Hematopoietic multipotent progenitor cell treated with erythropoietin and hydrocortisone succinate and interleukin-3 and kit ligand, for 15 days (in vitro differentiated cells): ENCODE results near the gene TXN2.
"Not testable (repeated sequence)": the region's sequence is repeated elsewhere in the genome, so short reads cannot be mapped to it uniquely, and the experiment has no call there.

Experiments used
- DNase-seq: peaks from one replicate; pipeline ENCODE4 v3.0.0-alpha.2; 2015; ENCODE audit warnings: low spot score

Gene TXN2, protein sequence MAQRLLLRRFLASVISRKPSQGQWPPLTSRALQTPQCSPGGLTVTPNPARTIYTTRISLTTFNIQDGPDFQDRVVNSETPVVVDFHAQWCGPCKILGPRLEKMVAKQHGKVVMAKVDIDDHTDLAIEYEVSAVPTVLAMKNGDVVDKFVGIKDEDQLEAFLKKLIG

GRCh38 chr22:36481393-36482168 lies at the start of gene TXN2:
Gene TXN2 (minus strand): TSS chr22:36481640. CDS start chr22:36480837, 803 bp downstream.
- DNase-seq: peak; percentile 97

DNA sequence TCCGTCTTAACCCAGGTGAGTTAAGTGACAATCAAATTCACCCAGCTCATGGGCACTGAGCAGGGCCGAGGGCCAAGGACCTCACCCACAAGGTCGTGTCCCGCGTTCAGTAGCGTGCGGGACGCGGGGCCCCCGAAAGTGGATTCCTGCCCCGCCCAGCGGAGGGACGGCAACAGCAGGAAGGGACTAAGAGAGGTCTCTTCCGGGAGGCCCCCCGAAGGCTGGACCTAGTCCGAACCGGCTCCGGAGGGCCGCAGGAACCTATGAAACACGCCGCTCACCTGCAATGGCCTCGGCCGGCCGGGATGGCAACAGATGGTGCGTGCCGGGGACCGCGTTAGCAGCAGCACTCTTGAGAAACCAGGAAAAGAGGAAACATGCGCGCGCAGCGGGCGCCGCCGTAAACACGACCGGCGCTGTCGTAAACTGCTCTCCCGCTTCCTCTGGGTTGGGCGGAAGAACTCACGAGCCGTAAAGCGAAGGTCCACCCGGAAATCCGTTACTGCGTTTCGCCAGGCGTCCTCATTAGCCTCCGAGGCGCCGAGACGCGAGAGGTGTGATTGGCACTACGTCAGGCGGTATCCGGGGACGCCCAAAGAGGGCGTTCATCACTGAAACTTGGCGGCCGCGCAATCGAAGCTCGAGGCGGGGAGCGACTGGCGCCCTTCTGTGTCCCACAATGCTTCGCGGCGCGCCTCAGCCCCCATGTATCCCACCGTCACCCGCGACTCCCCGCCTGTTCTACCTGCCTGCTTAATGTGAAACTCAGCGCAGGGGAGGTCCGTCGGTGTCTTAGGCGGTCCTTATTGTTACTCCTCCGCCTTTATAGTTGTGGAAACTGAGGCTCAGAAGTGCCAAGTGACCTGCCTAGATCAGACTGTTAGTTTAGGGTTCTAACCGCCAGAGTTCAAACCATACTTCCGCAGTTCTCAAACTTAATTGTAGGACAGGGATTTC lies 47.6 kb upstream of the TXN2 start, which contains the start of gene EIF3D:
EIF3D (minus strand) TSS at position 372 of the 957 bp plus-strand sequence. CDS start 3,045 bp downstream, outside the sequence.
- peak; percentile 99 for DNase-seq

- peak; percentile 10 for DNase-seq
Measured at GRCh38 chr22:36528341-36528740, 46.9 kb upstream of the TXN2 start.

GRCh38 chr22:36522662-36523061 lies 41.2 kb upstream of the TXN2 start:
- no peak for DNase-seq

GRCh38 chr22:36520423-36520822 lies 39.0 kb upstream of the TXN2 start:
- DNase-seq: no peak

- DNase-seq: not testable (repeated sequence)
Measured at GRCh38 chr22:36519906-36520305, 38.5 kb upstream of the TXN2 start.

DNA sequence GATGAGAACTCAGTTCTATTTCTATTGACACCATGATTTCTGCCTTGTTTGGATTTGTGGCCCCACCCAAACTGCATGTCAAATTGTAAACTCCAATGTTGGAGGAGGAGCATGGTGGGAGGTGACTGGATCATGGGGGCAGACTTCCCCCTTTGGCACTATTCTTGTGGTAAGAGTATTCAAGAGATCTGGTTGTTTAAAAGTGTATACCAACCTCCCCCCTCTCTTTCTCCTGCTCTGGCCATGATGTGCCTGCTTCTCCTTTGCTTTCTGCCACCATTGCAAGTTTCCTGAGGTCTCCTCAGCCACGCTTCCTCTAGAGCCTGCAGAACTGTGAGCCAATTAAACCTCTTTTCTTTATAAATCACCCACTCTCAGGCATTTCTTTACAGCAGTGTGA lies 33.3 kb upstream of the TXN2 start:
- no peak for DNase-seq

DNA sequence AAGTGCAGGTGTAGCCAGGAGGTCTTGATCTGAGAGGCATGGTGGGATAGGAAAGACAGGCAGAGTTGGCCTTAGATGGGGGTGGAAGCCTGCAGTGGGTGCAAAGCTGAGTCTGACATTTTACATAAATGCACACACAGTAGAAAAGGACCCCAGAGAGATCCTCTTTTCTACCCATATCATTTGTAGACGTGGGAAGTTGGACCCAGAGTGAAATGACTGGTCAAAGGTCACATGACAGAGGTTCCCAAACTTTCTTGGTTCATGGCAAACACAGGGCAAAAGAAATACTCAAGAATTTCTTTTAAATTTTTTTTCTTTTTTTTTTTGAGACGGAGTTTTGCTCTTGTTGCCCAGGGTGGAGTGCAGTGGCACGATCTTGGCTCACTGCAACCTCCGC lies 31.6 kb upstream of the TXN2 start:
- no peak for DNase-seq

GRCh38 chr22:36512333-36512732 lies 30.9 kb upstream of the TXN2 start:
- no peak for DNase-seq

GRCh38 chr22:36510966-36511881 lies 29.8 kb upstream of the TXN2 start:
- peak; percentile 46 for DNase-seq

GRCh38 chr22:36510384-36510783 lies 28.9 kb upstream of the TXN2 start:
- no peak for DNase-seq

DNA sequence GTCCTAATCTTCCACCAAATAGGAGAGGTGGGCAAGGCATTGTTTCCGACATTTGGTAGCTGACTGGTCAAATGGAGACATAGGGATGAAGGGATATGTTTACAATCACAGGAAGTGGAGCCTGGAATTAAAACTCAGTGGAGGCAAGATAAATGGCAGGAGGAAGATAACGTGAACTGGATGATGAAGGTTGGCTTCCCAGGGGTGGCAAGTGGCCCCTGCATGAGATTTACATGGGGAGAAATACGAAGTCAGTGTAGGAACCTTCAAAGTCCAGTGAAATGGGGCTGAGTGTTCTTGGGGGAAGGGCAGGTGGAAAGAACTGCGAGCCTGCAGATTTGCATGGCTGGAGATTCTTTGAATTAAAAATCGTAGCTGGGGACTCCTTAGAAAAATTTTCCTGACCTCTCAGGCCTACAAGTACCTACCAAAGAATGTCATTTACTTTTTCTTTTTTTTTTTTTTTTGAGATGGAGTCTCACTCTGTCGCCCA lies 26.1 kb upstream of the TXN2 start:
- no peak for DNase-seq

DNA sequence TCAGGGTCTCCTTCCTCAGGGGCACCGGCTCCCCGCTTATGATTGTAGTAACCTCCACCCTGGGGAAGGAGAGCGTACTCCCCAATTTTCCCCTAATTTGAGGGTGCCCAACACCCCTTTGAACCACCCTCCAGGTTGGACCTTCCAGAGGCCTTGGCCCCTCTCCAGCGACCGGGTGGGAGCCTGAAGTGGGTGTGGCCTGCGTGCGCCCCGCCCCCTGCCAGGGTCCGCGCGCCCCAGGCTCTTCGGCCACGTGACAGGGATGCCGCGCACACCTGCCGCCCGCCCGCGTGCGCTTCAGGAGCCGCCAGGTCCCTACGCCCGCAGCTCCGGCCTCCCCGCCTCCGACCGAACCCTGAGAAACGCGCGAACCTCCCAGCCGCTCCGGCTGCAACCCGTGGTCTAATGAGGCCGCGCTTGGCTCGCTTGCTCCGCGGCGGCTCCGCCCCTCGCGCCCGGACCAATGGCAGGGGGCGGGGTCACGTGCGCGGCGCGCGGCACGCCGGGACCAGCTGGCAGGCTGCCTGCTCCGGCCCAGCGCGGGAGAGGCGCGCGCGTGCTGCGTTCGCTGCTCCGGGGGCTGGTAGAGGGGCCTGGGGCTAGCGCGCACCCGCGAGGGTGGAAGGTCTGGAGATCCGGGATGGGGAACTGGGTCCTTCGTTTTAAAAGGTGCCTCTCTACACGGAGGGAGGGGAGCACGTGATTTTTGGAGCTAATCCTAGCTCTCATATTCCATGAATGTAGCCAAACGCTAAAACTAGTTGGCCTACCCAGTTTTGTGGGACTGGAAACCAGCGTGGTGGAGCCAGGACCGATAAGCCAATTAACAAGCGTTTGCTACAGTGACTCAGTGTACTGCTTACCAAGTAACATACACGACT lies 25.4 kb upstream of the TXN2 start, which contains the start of gene FOXRED2:
FOXRED2 (minus strand) TSS at position 404 of the 881 bp plus-strand sequence. CDS start 618 bp downstream, outside the sequence.
- DNase-seq: peak; percentile 92

DNA sequence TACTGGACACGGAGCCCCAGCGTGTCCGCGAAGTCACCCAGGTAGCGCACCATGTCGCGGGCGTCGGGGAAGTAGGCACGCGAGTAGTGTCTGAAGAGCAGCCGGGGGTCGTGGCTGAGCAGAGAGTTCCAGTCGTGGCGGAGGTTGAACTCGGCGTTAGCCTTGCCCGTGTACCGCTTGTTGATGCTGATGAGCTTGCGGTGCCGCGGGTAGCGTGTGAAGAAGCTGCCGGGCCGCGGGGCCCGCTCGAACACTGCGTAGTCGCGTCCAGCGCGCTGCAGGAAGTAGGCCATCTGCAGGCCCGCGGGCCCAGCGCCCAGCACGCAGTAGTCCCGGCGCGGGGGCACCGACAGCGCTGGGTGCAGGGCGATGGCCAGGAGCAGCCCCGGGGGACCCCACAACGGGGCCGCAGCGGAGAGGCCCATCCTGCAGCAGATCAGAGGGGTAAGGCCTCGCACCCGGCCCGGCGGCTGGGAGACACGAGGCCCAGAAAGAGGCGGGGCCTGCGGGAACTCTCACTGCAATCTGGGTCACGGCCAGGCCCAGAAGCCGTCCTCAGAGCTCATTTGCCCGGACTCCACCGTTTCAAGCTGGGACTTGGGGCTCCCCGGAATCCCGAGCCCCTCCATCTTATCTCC lies 24.7 kb upstream of the TXN2 start:
- no peak for DNase-seq

- DNase-seq: no peak
Measured at GRCh38 chr22:36497910-36498665, 16.6 kb upstream of the TXN2 start.

- DNase-seq: no peak
Measured at GRCh38 chr22:36493690-36494110, 12.3 kb upstream of the TXN2 start.

DNA sequence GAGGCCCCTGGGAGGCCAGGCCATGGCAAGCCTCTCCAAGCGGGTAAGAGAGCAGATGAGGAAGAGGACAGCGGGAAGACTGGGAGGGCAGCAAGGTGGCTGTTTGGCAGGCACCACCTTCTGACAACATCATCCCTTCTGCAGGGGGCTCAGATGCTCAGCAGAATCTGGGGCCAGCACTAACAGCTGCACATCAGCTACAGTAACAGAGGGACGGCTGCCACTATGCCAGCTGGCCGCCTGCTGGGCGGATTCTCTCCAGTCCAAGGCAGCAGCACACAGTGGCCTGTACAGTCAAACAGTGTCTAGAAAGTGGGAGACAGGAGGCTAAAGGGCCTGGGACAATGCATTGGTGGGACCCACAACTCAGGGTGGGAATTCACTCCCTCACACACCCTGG lies 10.7 kb upstream of the TXN2 start:
- DNase-seq: no peak

- no peak for DNase-seq
Measured at GRCh38 chr22:36491155-36491554, 9.7 kb upstream of the TXN2 start.
